OCI-LY3 (cell line): ENCODE measurements around the gene TMEM272.

Source experiments
- CTCF ChIP-seq: fragments of 200-600, 300-600 bp; sonication (generic); IDR thresholded peaks from 2 replicates; pipeline ENCODE4 v1.5.1; 2014; ENCODE audit warnings: antibody characterized with exemption, low read length, low read depth
- EZH2phosphoT487 ChIP-seq: fragments of 200-600 bp; shearing (Covaris generic); IDR thresholded peaks from 2 replicates; pipeline ENCODE4 v1.6.1; 2018; ENCODE audit warnings: antibody characterized with exemption, mixed run types, low read depth

- no peak for TF ChIP-seq CTCF
- no peak for TF ChIP-seq EZH2phosphoT487
Measured at GRCh38 chr13:51858433-51859247, 13.7 kb upstream of the TMEM272 start.
